Globus pallidus (tissue), 1 donor: ENCODE data around the gene RPP14.
"Not testable (repeated sequence)": the region's sequence is repeated elsewhere in the genome, so short reads cannot be mapped to it uniquely, and the experiment has no call there.

ENCODE experiments used
- DNase-seq: peaks from one replicate; pipeline ENCODE4 v3.0.0-alpha.2; 2015; ENCODE audit warnings: low spot score

RPP14 gene

DNA sequence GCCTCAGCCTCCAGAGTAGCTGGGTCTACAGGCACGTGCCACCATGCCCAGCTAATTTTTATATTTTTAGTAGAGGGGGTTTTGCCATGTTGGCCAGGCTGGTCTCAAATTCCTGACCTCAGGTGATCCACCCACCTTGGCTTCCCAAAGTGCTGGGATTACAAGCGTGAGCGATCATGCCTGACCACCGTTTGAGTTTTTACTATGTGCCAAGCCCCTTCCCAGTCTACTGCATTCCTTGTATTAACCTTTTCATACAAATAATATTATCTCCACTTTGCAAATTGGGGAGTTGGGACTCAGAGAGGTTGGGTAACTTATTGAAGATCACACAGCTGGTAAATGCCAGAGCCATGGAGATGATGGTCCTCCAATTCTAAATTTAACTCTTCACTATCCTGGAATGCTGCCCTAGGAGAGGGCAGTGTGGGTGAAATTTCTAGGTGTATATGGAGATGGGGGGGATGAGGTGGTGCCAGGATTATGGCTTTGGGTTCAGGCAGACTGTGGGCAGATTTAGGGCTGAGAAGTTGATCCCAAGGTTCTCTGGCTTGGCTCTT lies 25.6 kb downstream of the RPP14 start:
- DNase-seq, result no peak

DNA sequence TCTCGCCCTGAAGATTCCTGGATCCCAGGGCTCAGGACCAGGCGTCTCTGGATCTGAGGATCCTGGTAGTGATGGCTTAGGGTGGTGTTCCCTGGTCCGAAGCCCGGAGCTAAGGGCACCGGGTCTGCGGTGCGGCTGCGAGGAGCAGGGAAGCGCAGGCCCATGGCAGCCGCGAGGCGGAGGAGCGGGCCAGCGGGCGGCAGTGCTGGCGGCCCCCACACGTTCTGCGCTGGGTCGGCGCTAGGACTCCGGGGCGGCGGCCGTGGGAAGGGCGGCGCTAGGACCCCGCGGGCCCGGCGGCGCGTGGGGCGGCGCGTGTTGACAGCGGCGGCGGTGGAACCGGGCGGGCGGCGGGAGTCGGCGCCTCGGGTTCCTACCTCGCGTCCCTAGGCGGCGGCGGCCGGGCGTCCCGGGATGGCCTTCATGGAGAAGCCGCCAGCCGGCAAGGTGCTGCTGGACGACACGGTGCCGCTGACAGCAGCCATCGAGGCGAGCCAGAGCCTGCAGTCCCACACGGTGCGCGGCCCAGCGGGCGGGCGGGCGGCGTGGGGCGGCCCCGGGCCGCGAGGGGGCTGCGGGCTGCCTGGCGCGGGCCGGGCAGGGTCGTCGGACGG lies 26.6 kb downstream of the RPP14 start, which contains the start of gene PXK:
Gene PXK (plus strand): TSS at position 318 of the 614 bp plus-strand sequence. CDS start 97 bp downstream, at position 415.
- peak; percentile 85 for DNase-seq

DNA sequence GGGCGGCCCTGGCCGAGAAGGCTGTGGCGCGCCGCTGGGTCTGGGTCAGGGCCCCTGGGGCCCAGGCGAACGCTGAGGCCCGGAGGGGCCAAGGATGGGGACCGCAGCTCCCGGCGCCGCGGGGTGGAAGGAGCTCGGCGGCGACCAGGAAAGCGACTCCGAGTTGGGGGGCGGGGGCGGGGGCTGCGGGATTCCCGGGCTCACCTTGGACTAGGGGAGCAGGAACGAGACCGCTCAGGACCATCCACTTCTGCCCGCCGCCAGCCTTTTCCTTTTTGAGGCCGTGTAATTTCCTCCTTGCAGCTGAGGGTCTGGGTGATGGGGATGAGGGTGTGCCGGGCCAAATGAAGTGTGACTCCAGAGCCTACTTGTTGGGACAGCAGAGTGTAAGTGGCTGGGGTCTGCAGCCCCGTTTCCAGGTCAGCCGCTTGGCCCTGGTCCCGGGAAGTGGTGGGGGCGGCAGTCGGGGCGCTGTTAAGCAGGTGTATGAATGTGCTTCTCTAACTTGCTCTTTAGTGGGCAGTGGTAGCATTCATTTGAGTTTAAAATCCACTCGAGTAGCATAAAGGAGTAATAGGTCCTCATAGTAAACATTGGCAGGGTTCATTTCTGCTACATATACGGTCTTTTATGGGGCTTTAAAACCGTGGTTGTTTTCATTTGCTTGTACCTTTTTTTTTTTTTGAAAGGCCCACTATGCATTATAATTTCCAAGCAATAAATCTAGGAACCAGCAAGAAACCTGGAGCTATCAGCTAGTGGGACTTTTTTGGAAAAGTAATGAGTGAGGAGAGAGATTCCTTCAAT lies 27.4 kb downstream of the RPP14 start:
- DNase-seq, result peak; percentile 65

DNA sequence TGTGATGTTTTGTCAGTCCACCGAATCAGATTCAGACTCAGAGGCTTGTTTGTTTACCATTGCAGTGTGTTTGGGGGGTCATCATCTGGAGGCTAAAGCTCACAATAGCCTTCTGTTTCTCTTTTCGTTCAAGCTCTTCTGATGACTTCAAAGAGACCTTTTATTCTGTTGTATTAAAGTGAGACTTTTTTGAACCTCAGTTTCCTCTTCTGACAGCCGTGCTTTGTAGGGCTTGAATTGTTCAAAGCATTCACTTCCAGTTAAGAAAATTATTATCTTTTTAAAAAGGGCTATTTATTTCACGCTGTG lies 27.9 kb downstream of the RPP14 start:
- DNase-seq, result peak; percentile 95

DNA sequence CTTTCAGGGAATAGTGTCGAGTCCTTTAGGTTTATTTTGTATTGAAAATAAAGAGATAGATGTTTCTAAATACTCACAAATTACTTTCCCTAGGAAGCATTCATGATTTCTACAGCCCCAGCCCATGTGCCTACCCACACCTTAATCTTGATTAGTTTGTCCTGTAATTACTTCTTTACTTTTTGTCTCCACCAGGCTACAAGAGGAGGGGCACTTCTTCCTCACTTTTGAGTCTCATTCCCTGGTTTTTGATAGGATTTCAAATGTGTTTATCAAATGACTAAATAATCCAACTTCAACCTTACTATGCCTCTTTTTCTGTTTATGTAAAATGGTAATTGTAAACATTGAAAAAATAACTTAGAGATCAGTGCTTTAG lies 28.4 kb downstream of the RPP14 start:
- DNase-seq, result no peak

DNA sequence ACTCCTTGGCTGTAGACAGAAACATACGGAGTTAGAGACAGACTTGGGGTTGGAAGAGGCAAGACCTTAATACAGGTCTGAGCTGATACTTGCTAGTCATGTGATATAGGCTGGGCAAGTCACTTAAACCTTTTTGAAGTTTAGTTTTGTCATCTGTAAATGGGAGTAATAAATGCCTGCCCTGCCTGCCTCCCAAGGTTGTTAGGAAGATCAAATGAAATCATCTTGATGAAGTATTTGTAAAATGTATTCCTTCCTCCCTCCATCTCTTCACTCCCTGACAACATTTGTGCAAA lies 29.6 kb downstream of the RPP14 start:
- no peak for DNase-seq

DNA sequence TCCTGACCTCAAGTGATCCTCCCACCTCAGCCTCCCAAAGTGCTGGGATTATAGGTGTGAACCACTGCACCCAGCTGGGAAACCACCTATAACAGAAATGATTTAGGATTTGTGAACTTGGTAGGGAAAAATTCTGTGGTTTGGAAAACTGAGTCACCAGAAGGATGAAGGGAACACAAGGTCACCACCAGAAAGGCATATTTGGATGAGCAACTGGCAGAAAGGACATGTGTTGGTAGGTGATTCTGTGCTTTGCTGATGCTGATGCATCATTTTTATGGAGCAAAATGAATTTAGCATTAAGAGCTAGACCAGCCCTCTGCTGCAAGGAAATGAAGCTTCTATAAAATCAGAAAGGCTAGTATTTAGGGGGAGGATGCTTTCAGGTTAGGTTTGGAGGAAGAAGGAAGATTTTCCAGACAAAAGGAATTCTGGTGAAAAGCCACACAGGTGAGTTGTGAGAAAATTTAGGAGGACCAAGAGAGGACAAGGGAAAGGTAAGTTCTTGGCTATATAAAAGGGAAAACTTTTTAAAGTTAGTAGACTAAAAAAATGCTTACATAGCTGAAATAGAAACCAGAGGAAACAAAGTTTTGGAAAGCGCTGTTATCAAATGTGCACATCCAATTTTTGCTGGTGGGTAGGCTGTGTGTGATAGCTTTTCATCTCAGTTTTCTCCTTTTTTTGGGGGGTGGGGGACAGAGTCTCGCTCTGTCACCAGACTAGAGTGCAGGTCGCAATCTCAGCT lies 30.3 kb downstream of the RPP14 start:
- no peak for DNase-seq

DNA sequence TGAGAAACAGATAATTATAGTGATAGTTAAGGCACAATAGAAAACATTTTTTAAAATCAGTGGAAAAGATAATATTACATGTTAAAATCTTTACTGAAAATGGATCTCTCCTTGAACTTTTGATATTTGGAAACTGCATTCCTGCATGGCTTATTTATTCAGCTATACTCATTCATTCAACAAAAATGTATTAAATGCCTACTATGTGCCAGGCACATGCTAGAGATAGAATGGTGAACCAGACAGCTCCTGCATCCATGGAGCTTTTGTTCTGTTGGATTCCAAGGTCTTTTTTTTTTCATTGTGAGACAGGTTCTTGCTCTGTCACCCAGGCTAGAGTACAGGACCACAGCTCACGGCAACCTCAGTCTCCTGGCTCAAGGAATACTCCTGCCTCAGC lies 31.1 kb downstream of the RPP14 start:
- no peak for DNase-seq

DNA sequence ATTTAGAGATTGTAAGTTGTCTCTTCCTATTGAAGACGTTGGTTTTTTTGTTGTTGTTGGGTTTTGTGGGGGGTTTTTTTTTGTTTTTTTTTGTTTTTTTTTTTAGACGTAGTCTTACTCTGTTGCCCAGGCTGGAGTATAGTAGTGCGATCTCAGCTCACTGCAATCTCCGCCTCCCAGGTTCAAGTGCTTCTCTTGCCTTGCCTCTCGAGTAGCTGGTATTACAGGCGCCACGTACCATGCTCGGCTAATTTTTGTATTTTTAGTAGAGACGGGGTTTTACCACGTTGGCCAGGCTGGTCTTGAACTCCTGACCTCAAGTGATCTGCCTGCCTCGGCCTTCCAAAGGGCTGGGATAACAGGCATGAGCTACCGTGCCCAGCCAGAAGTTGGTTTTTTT lies 33.1 kb downstream of the RPP14 start:
- not testable (repeated sequence) for DNase-seq

DNA sequence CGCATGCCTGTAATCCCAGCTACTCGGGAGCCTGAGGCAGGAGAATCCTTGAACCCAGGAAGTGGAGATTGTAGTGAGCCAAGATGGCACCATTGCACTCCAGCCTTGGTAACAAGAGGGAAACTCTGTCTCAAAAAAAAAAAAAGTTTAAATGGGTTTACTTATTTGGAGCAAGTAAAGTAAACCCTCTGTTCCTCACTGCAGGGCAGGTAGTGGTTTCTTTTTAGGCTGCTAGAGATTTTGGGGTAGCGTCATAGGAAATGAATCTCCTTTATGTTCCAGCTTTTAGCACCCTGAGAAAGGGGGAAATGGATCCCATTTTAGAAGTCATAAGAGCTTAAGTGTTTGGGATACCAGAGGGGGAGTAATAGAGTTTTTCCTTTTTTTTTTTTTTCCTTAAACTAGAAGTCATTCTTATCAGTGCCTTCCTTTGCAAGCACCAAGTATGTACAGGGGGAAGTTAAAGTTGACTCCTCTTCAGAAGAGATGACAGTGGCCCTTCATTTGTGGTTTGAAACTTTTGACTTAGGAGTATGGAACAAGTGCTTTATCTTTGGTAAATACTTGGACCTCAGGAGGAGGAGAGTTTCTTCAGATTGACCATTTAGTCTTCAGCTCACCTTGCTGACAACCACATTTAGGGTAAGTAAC lies 34.7 kb downstream of the RPP14 start:
- no peak for DNase-seq

DNA sequence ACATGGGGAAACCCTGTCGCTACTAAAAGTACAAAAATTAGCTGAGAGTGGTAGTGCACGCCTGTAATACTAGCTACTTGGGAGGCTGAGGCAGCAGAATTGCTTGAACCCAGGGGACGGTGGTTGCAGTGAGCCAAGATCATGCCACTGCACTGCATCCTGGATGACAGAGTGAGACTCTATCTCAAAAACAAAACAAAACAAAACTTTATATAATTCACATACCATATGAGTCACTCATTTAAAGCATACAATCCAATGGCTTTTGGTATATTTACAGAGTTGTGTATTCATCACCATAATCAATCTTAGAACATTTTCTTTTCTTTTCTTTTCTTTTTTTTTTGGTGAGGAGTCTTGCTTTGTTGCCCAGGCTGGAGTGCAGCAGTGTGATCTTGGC lies 35.3 kb downstream of the RPP14 start:
- DNase-seq, result no peak

DNA sequence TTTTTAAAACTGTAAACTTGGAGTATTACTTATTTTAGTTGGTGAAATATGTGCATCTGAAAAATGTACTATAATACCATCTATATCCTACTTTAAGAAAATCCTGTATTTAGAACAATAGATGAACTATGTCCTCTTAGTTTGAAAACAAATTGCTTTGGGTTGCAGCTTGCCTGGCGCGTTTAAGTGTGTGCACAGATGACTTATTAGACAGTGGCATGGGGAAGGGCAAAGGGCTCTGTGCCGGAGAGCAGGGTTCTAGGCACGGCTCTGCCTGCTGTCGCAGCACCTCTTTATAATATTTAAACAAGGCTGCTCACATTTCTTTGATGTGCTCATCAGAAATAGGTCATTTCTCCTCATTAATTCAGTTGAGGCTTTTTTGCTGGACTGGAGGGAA lies 36.6 kb downstream of the RPP14 start:
- DNase-seq, result peak; percentile 72

DNA sequence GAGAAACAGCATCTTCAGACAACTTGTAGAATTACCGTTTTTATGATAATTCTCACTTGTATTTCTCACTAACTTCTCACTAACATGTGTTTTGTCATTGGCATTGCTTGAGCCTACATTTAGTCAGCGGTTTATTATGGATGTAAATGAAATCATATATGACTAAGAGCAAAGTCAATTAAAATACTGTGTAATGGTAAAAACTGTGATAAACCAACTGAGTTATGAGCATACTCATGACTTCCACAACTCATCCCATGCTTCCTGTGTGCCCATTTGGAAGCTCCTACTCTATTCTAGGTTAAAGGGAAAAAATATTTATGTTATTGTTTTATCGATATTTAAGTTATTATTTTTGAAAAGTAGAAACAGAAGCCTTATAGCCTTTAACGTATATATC lies 39.4 kb downstream of the RPP14 start:
- DNase-seq, result no peak

DNA sequence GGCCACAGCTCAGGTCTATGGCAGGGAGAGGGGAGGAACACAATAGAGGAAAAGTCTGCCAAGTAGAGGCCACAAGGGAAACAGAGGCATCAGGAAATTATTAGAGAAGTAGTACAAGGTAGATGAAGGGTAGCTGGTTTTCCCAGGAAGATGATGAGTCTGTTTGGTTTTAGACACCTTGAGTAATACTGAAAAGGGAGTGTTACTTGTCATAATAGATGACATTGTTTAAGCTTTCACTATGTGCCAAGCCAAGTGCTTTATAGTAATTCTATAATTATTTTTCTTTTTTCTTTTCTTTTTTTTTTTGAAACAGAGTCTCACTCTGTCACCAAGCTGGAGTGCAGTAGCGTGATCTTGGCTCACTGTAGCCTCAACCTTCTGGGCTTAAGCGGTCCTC lies 40.3 kb downstream of the RPP14 start:
- DNase-seq, result no peak

DNA sequence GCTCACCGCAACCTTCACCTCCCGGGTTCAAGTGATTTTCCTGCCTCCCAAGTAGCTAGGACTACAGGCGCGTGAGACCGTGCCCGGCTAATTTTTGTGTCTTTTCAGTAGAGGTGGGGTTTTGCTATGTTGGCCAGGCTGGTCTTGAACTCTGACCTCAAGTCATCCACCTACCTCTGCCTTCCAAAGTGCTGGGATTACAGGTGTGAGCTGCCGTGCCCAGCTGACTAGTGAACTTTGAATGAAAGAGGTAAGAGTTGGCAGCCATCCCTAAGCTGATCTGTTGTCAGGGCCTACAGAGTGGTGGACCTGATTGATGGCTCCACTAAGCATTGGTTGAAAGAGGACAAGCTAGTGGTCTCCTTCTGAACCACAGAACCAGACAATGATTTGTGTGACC lies 41.9 kb downstream of the RPP14 start:
- no peak for DNase-seq

DNA sequence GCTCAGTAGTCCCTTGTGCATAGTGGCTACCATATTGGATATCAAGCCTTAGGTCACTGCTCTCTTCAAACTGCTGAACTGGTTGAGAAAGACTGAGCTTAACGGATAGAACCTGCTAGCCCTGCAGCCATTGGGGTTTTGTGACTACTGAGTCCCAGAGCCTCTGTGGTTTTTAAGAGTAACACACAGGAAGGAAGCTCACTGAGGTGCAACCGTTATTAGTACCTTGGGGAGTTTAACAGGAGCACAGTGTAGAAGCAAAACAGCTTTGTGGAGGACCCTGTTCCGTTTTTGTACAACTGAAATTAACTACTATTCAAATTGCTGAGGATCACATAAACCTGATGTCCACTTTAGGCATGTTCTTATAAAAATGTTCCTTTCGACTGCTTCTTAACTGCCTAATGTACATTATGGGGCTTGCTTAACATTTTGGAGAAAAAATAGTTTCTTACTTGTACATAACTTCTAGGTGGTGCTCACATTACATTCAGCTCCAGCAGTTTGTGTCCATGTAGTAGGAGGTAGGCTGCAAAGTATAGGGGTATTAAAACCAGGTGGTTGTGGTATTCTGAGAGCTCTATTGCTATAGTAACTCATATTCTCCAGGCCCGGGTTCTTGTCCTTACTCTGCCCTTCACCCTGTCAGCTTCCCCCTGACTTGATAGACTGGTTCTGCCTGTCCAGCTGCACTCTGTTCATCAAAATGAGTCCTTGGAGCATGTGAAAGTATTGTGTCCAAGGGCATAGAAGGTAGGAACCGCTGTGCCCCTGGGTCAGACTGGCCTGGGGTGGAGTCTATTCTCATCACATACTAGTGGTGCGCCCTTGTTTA lies 44.0 kb downstream of the RPP14 start:
- DNase-seq, result no peak

DNA sequence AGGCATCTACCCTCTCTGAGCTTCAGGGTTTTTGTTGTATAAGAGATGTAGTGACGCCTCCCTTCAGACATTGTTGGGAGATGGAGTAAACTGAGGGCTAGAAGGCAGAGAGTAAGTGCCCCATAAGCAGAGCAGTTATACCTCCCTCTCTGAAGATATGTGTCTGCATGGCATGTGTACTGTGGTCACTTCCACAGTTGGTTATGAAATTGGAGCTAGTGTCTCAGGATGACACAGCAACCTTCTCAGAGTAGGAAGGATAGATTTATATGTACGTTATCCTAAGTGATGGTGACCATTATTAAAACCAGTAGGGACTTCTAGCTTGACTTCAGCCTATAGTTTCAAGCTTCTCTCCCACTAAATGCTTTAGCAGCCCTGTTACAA lies 44.6 kb downstream of the RPP14 start:
- DNase-seq, result no peak

DNA sequence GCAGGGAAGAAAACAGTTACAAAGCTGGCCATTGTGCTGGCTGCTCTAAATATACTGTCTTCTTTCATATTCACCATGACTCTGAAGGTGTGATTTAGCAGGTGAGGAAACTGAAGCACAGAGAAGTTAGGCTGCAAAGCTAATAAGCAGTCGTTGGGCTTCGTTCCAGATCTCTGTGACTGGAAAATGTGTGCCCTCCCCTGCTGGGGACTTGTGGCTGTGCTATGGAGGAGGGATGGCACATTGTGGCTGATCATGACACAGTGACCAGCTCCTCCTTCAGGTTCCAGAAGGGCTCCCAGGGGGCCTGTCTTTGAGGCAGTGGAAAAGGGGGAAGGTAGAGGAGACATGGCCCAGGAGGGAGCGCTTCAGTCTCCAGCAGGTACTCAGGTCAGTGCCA lies 45.9 kb downstream of the RPP14 start:
- no peak for DNase-seq

DNA sequence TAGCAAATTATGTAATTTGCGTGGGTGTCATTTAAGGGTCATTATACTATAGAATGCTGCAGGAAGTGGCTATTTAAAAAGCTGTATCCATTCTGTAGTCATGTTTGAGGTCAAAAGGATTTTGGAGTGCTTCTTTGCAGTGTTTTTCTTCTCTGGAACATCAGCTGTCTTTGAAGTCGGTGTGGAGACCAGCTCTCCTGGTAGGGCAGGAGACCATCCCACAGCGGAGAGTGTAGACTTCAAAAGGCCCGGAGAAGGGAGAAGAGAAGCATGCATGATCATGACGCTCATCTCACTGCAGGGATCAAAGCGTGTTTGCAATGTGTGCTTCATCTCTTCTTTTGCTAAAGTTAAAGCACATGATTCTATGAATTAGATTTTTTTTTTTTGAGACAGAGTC lies 46.6 kb downstream of the RPP14 start:
- no peak for DNase-seq

DNA sequence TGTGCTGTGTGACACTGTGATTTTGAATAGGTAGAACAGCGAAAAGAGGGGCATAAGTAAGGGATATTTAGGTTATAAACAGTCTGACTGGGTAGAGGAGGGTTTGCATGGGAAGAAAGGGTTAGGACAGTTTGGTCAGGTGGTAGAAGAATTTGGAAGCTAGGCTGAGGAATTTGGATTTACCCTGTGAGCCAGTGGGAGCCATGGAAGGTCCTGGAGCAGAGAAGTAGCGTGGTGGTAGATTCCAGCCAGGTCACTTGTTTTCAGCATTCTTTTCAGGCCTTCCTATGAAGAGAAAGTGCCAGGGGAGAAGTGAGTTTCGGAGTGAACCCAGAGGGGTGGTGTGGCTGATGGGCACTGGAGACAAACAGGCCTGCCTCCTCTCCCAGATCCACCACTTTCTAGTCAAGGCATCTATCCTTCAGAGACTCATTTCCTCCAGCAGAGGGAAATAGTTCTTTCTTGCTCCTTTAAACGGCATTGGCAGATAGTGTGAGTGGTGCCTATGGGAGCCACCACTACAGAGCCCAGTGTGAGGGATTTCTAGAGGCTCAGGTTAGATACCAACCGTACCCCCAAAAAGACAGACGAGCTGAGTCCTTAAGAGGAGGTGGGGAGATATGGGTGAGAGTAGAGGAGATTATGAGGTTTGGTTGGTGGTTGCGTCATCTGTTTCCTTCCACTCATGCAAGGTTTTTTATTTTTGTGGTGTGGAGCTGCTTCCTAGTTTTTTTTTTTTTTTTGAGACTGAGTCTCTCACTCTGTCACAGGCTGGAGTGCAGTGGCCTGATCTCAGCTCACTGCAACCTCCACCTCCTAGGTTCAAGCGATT lies 47.9 kb downstream of the RPP14 start:
- no peak for DNase-seq

DNA sequence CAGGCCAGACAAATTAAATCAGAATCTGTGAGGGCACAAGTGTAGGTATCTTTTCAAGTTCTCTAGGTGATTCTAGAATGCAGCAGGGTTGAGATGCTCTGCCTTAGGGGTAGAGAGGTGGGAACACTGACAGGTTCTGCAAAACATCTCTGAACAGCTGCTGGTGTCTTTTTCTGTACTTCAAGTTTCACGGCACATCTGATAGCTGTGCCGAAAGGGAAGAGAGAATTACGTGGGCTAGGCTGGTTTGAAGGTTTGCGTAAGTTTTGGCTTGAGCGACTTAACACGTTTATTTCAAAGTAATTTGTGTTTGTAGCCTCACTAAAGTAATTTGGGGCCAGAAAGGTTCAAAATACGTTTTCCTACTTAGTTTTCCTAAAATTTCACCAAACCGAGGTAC lies 49.1 kb downstream of the RPP14 start:
- DNase-seq, result no peak
